Tibial nerve (tissue), 4 donors: ENCODE data around the gene KLHL24. TPM values are rescaled to one million over a fixed set of nuclear protein-coding genes. Genes with fewer than 3 reads are reported as not detected.

ENCODE experiments used
- DNase-seq, 2 donors: peaks; one replicate each; pipeline ENCODE4 v3.0.0-alpha.2; 2019; ENCODE audit warnings: low spot score in 2 of 2
- H3K27ac ChIP-seq, 4 donors: fragments of 200-600 bp; sonication (generic) in 3 of 4; one replicate each; pipeline ENCODE4 v1.5.1; 2017 to 2019; ENCODE audit warnings: mild to moderate bottlenecking in 1 of 4
- H3K27me3 ChIP-seq, 2 donors: fragments of 200-600 bp; sonication (generic) in 1 of 2; one replicate each; pipeline versions ENCODE4 v1.5.1 to v1.6.0; 2017 to 2019
- H3K36me3 ChIP-seq, 3 donors: fragments of 200-600 bp; sonication (generic); one replicate each; pipeline ENCODE4 v1.5.1; 2018 to 2019
- H3K4me1 ChIP-seq, 4 donors: fragments of 200-600 bp; sonication (generic) in 3 of 4; one replicate each; pipeline ENCODE4 v1.5.1; 2017 to 2019
- H3K4me3 ChIP-seq, 4 donors: fragments of 200-600 bp; sonication (generic) in 3 of 4; one replicate each; pipeline ENCODE4 v1.5.1; 2017 to 2019; ENCODE audit warnings: mild to moderate bottlenecking in 1 of 4, moderate library complexity in 1 of 4
- H3K9me3 ChIP-seq, 4 donors: fragments of 200-600 bp; sonication (generic) in 3 of 4; one replicate each; pipeline ENCODE4 v1.5.1; 2017 to 2019
- CTCF ChIP-seq, 5 experiments: fragments of 200-600 bp in 3 of 5; fragments of 450-650 bp in 2 of 5; sonication (generic) in 3 of 5; IDR thresholded peaks; one replicate each; pipeline ENCODE4 v1.5.1; 2016 to 2019; ENCODE audit warnings: antibody characterized with exemption in 5 of 5, mild to moderate bottlenecking in 3 of 5, moderate library complexity in 2 of 5
- EP300 ChIP-seq, 2 donors: sonication (generic); formaldehyde crosslinking; IDR thresholded peaks; one replicate each; pipeline ENCODE4 v1.6.1; 2017; ENCODE audit warnings: antibody characterized with exemption in 2 of 2, mild to moderate bottlenecking in 1 of 2
- POLR2A ChIP-seq, 2 donors: fragments of 450-650 bp; IDR thresholded peaks; one replicate each; pipeline ENCODE4 v1.6.1; 2017; ENCODE audit warnings: antibody characterized with exemption in 2 of 2, mild to moderate bottlenecking in 2 of 2, moderate library complexity in 2 of 2
- WGBS, 2 donors: methylation state at CpG; one replicate each; pipeline ENCODE4 v1.1.5; 2018; 5-methylcytosine and 5-hydroxymethylcytosine counted together
- total RNA-seq, 4 donors: library from RNA; depleted of rRNA; stranded (reverse); fragments of >200 nt; gene quantifications; one replicate each; pipeline ENCODE4 v1.1.0, GENCODE V29; 2016

Gene KLHL24
- total RNA-seq, 4 donors from 2014 or later: 42.6 to 125 (median 92.5) TPM

- no peak for TF ChIP-seq CTCF (IDR thresholded peaks at IDR 0.05)
- no peak for TF ChIP-seq EP300 (IDR thresholded peaks at IDR 0.05)
- no peak for TF ChIP-seq POLR2A (IDR thresholded peaks at IDR 0.05)
- H3K27ac ChIP-seq: no peak overlapping the region
- no peaks in the 10 kb centered on the region for H3K9me3 ChIP-seq
- H3K4me1 ChIP-seq: peaks cover 0 to 37% (median 8%) of the 10 kb centered on the region in 4 donors
- DNase-seq: no peak
- no peak overlapping the region for H3K4me3 ChIP-seq
- H3K36me3 ChIP-seq: peaks cover 0 to 43% (median 5%) of the 10 kb centered on the region in 3 donors
- no peaks in the 10 kb centered on the region for H3K27me3 ChIP-seq
Observed at GRCh38 chr3:183714622-183715021, 79.2 kb downstream of the KLHL24 start.

GRCh38 chr3:183718012-183718411 is 82.6 kb downstream of the KLHL24 start:
- Histone ChIP-seq H3K9me3 (no peaks in the 10 kb centered on the region), H3K4me1 (peaks cover 0 to 17% (median 0%) of the 10 kb centered on the region in 4 donors), H3K27me3 (no peaks in the 10 kb centered on the region), H3K36me3 (peaks cover 7 to 74% (median 11%) of the 10 kb centered on the region in 3 donors), H3K27ac (no peak overlapping the region), H3K4me3 (no peak overlapping the region)
- no peak for DNase-seq
- WGBS, 2 donors: 68 to 74% methylated on average over 3 of the region's 3 CpGs
- TF ChIP-seq EP300 (IDR thresholded peaks at IDR 0.05): no peak
- no peak for TF ChIP-seq POLR2A (IDR thresholded peaks at IDR 0.05)
- TF ChIP-seq CTCF (IDR thresholded peaks at IDR 0.05): no peak

- no peak overlapping the region for H3K27ac ChIP-seq
- 68 to 77% methylated on average over 6 of the region's 6 CpGs for WGBS, 2 donors
- H3K4me3 ChIP-seq: no peak overlapping the region
- no peaks in the 10 kb centered on the region for H3K27me3 ChIP-seq
- no peak for DNase-seq
- no peaks in the 10 kb centered on the region for H3K4me1 ChIP-seq
- H3K9me3 ChIP-seq: no peaks in the 10 kb centered on the region
- TF ChIP-seq CTCF (IDR thresholded peaks at IDR 0.05) (no peak), EP300 (IDR thresholded peaks at IDR 0.05) (no peak), POLR2A (IDR thresholded peaks at IDR 0.05) (no peak)
- peaks cover 4 to 90% (median 15%) of the 10 kb centered on the region in 3 donors for H3K36me3 ChIP-seq
Observed at GRCh38 chr3:183725387-183725786, 90.0 kb downstream of the KLHL24 start.

GRCh38 chr3:183728204-183728603 is 92.8 kb downstream of the KLHL24 start:
- 93 to 100% methylated on average over 1 of the region's 1 CpG for WGBS, 2 donors

GRCh38 chr3:183730361-183730760 is 94.9 kb downstream of the KLHL24 start:
- 59 to 69% methylated on average over 2 of the region's 2 CpGs for WGBS, 2 donors
- H3K4me1 ChIP-seq: peaks cover 0 to 8% (median 0%) of the 10 kb centered on the region in 4 donors
- peaks cover 0 to 89% (median 2%) of the 10 kb centered on the region in 3 donors for H3K36me3 ChIP-seq
- H3K27me3 ChIP-seq: no peaks in the 10 kb centered on the region
- DNase-seq: no peak
- H3K27ac ChIP-seq: no peak overlapping the region
- TF ChIP-seq POLR2A (IDR thresholded peaks at IDR 0.05): no peak
- no peak for TF ChIP-seq CTCF (IDR thresholded peaks at IDR 0.05)
- no peak for TF ChIP-seq EP300 (IDR thresholded peaks at IDR 0.05)
- H3K4me3 ChIP-seq: no peak overlapping the region
- no peaks in the 10 kb centered on the region for H3K9me3 ChIP-seq

More at GRCh38 chr3:183728204-183728603, 92.8 kb downstream of the KLHL24 start:
- H3K9me3 ChIP-seq: no peaks in the 10 kb centered on the region
- DNase-seq: no peak
- H3K27me3 ChIP-seq: no peaks in the 10 kb centered on the region
- H3K4me3 ChIP-seq: no peak overlapping the region
- H3K36me3 ChIP-seq: peaks cover 2 to 90% (median 4%) of the 10 kb centered on the region in 3 donors
- H3K27ac ChIP-seq: no peak overlapping the region
- TF ChIP-seq CTCF (IDR thresholded peaks at IDR 0.05) (no peak), EP300 (IDR thresholded peaks at IDR 0.05) (no peak), POLR2A (IDR thresholded peaks at IDR 0.05) (no peak)
- H3K4me1 ChIP-seq: no peaks in the 10 kb centered on the region
